Activated CD8-positive, alpha-beta memory T cell treated with anti-CD3 and anti-CD28 coated beads, Interleukin-2, amount 50 U/mL, for 1 hour (primary cell): ENCODE data around the gene TAF11L10.
"Not testable (repeated sequence)": the region's sequence is repeated elsewhere in the genome, so short reads cannot be mapped to it uniquely, and the experiment has no call there.

Source experiments
- DNase-seq: peaks from one replicate; pipeline ENCODE4 v3.0.0-alpha.2; 2020; ENCODE audit errors: extremely low read depth

Gene TAF11L10

GRCh38 chr5:17597728-17598127, at the start of gene TAF11L10:
Gene TAF11L10 (minus strand): TSS chr5:17597828.
- not testable (repeated sequence) for DNase-seq

- no peak for DNase-seq
Measured at GRCh38 chr5:17634160-17634559, 36.5 kb upstream of the TAF11L10 start, which contains the start of gene TAF11L14. Gene TAF11L14 (plus strand): TSS chr5:17634460.

GRCh38 chr5:17631788-17632187, 34.2 kb upstream of the TAF11L10 start, which contains the start of gene TAF11L13:
Gene TAF11L13 (plus strand): TSS chr5:17632088.
- DNase-seq: not testable (repeated sequence)

- DNase-seq: no peak
Measured at GRCh38 chr5:17625686-17626085, 28.1 kb upstream of the TAF11L10 start.

GRCh38 chr5:17620627-17621026, 23.0 kb upstream of the TAF11L10 start:
- DNase-seq: no peak

GRCh38 chr5:17619354-17619753, 21.7 kb upstream of the TAF11L10 start:
- no peak for DNase-seq

- DNase-seq: no peak
Measured at GRCh38 chr5:17614872-17615605, 17.4 kb upstream of the TAF11L10 start.

- DNase-seq: not testable (repeated sequence)
Measured at GRCh38 chr5:17610092-17610491, 12.5 kb upstream of the TAF11L10 start, which contains the start of gene TAF11L12. Gene TAF11L12 (plus strand): TSS chr5:17610392.

GRCh38 chr5:17607461-17607860, 9.8 kb upstream of the TAF11L10 start:
- not testable (repeated sequence) for DNase-seq

GRCh38 chr5:17604951-17605350, 7.3 kb upstream of the TAF11L10 start:
- DNase-seq: no peak

- not testable (repeated sequence) for DNase-seq
Measured at GRCh38 chr5:17603880-17604279, 6.3 kb upstream of the TAF11L10 start, which contains the start of gene TAF11L11. Gene TAF11L11 (plus strand): TSS chr5:17604183.

GRCh38 chr5:17594255-17594654, 3.4 kb downstream of the TAF11L10 start, which contains the start of gene TAF11L9:
Gene TAF11L9 (minus strand): TSS chr5:17594394.
- not testable (repeated sequence) for DNase-seq

- DNase-seq: not testable (repeated sequence)
Measured at GRCh38 chr5:17590860-17591259, 6.8 kb downstream of the TAF11L10 start, which contains the start of gene TAF11L8. Gene TAF11L8 (minus strand): TSS chr5:17590960.

GRCh38 chr5:17585658-17586057, 12.0 kb downstream of the TAF11L10 start, which contains the start of gene TAF11L7:
Gene TAF11L7 (minus strand): TSS chr5:17585758.
- DNase-seq: not testable (repeated sequence)
